Loucy (cell line): ENCODE data around the gene MGP.

Experiments
- CTCF ChIP-seq: fragments of 200-600 bp; sonication (generic); conservative IDR thresholded peaks from 2 replicates; pipeline ENCODE4 v1.5.1; 2014; ENCODE audit warnings: mild to moderate bottlenecking, antibody characterized with exemption, low read length
- EZH2phosphoT487 ChIP-seq: fragments of 200-600 bp; IDR thresholded peaks from 2 replicates; pipeline ENCODE4 v1.6.1; 2018; ENCODE audit warnings: antibody characterized with exemption, mild to moderate bottlenecking, moderate library complexity, borderline replicate concordance

DNA sequence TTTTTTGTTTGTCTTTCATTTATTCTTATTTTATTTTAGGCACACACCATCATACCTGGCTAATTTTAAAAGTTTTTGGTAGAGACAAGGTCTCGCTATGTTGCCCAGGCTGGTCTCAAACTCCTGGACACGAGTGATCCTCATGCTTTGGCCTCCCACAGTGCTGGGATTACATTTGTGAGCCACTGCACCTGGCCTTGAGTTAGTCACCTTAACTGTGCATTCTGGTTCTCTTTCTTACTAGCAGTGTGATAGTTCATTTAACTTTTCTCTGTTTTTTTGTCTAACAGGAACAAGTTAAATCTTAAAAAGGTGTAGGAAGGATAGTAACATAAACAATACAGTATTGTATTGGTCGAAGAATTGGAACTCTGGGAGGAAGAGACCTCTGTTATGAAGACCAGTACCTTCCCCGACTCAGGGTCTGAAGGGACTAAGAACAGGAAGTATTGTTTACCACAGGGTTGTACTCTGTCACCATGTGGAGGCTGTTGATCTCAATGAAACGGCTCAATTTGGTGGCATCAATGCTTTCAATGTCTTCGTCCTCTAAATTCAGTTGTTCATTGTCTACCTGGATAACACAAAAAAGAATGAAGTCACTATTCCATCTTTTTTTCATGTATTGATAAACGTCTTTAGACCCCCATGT lies 34.9 kb upstream of the MGP start:
- no peak for TF ChIP-seq CTCF
- TF ChIP-seq EZH2phosphoT487 = no peak
